Psoas muscle (tissue), 8 donors: ENCODE measurements around the gene KRTAP5-5. TPM values are rescaled to one million over a fixed set of nuclear protein-coding genes. Genes with fewer than 3 reads are reported as not detected.
"Not testable (repeated sequence)": the region's sequence is repeated elsewhere in the genome, so short reads cannot be mapped to it uniquely, and the experiment has no call there.

Experiments used
- ATAC-seq, 4 donors: fragments of 200-7000 bp; cut with Tn5 transposase; one replicate each; pipeline ENCODE4 v1.9.1; 2020; ENCODE audit warnings: moderate library complexity in 3 of 4, mild to moderate bottlenecking in 2 of 4
- DNase-seq, 2 donors: peaks; one replicate each; pipeline ENCODE4 v3.0.0-alpha.2; 2020
- H3K27ac ChIP-seq: fragments of 200-600 bp; one replicate; pipeline ENCODE4 v1.8.0; 2022
- H3K27me3 ChIP-seq, 3 donors: fragments of 200-600 bp in 1 of 3; one replicate each; pipeline versions ENCODE4 v1.6.1 to v1.8.0; 2013 to 2022; ENCODE audit warnings: low read length in 2 of 3, mild to moderate bottlenecking in 2 of 3, moderate library complexity in 1 of 3; ENCODE audit not compliant: insufficient read depth in 3 of 3
- H3K36me3 ChIP-seq, 2 donors: fragments of 200-600 bp in 1 of 2; one replicate each; pipeline versions ENCODE4 v1.6.1 to v1.8.0; 2013 to 2022; ENCODE audit warnings: low read depth in 1 of 2, mild to moderate bottlenecking in 1 of 2, moderate library complexity in 1 of 2; ENCODE audit not compliant: insufficient read depth in 1 of 2
- H3K4me1 ChIP-seq: fragments of 200-600 bp; one replicate; pipeline ENCODE4 v1.8.0; 2022
- H3K4me3 ChIP-seq: fragments of 200-600 bp; one replicate; pipeline ENCODE4 v1.8.0; 2022; ENCODE audit warnings: mild to moderate bottlenecking
- H3K9me3 ChIP-seq: fragments of 200-600 bp; one replicate; pipeline ENCODE4 v1.8.0; 2022
- WGBS, 3 donors: extraction: QIAGEN DNeasy Blood & Tissue Kit; methylation state at CpG; one replicate each; pipeline versions ENCODE4 v1.1.6 to v1.1.7; 2013; 5-methylcytosine and 5-hydroxymethylcytosine counted together
- intact Hi-C, 2 donors: fragments of 100-400 bp; cut with DNase I; formaldehyde crosslinking; loops; one replicate each; pipeline versions ENCODE4 v1.11.0 to v1.14.2; 2022
- polyA plus RNA-seq, 3 donors: library from polyadenylated mRNA; stranded (reverse); fragments of 200-250 nt; gene quantifications; one replicate each; pipeline ENCODE4 v1.2.3, GENCODE V29; 2013
- total RNA-seq, 4 donors: library from RNA; stranded (reverse); fragmentation: NEBNext Ultra II Directional in 2 of 4; extraction: Animal tissue kit (Norgen Biotek cat#: 25700) in 2 of 4; gene quantifications; one replicate each; pipeline versions ENCODE4 v1.2.1 to v1.2.4, GENCODE V29; 2021 to 2023
- TF ChIP-seq, protein P1 (sequence below): fragments of 200-600 bp; IDR thresholded peaks from one replicate; pipeline ENCODE4 v1.8.0; 2022; ENCODE audit warnings: antibody characterized with exemption
- donor health status: healthy with polysubstance abuse.
- donor health status: DM: no; HTN: no; CAD: no; lungs with moderate emphysema.
- donor health status: Bipolar disorder and iron deficiency.
- donor health status: healthy.
- donor health status: DM: yes; HTN: yes; CAD: no.
- donor health status: DM: no; HTN: no; CAD: no.
- donor health status: DM: no; HTN: no; CAD: no.
- donor health status: DM: yes; HTN: yes; CAD: no.

The KRTAP5-5 gene
- total and polyA plus RNA-seq, 7 donors, result not detected

DNA sequence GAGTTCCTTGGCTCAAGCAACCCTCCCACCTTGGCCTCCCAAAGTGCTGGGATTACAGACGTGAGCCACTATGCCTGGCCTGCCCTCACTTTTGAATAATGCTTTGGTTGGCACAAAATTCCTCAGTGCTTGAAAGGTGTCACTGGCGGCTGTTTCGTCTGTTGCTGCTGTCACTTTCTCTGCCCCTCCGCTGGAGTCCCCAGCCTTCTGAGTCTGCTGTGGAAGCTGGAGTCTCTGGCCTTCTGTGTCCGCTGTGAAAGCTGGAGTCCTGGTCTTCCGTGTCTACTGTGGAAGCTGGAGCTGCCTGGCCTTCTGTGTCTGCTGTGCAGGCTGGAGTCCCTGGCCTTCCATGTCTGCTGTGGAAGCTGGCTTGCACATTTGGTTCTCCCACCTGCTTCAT, 39.6 kb upstream of the KRTAP5-5 start:
- WGBS, 3 donors, result 86 to 92% (median 87%) methylated on average over 6 of the region's 6 CpGs
- Histone ChIP-seq H3K9me3 (no peaks in the 10 kb centered on the region), H3K4me3 (no peak overlapping the region), H3K27me3 (no peaks in the 10 kb centered on the region), H3K27ac (no peak overlapping the region), H3K4me1 (peaks cover 19% of the 10 kb centered on the region), H3K36me3 (no peaks in the 10 kb centered on the region)
- TF ChIP-seq, protein P1, sequence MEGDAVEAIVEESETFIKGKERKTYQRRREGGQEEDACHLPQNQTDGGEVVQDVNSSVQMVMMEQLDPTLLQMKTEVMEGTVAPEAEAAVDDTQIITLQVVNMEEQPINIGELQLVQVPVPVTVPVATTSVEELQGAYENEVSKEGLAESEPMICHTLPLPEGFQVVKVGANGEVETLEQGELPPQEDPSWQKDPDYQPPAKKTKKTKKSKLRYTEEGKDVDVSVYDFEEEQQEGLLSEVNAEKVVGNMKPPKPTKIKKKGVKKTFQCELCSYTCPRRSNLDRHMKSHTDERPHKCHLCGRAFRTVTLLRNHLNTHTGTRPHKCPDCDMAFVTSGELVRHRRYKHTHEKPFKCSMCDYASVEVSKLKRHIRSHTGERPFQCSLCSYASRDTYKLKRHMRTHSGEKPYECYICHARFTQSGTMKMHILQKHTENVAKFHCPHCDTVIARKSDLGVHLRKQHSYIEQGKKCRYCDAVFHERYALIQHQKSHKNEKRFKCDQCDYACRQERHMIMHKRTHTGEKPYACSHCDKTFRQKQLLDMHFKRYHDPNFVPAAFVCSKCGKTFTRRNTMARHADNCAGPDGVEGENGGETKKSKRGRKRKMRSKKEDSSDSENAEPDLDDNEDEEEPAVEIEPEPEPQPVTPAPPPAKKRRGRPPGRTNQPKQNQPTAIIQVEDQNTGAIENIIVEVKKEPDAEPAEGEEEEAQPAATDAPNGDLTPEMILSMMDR, result no peak
- ATAC-seq (no peak), DNase-seq (no peak)
- intact Hi-C loops, result no loop called here

DNA sequence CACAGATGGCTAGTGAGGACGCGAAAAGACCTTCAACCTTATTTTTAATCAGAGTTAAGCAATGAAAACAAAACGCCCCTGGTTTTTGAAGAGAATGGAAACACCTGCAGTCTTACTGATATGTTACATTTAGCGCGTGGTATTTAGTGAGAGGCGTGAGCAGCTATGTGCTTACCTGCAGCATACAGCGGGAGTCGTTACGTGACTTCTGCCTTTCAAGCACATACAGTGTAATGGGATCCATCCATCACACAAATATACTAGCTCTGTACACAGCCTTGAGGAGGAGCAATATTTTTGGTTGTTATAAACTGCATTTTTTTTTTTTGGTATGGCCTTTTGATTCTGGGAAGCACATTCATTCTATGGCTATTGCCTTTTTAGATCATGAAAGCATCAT, 36.9 kb upstream of the KRTAP5-5 start:
- Histone ChIP-seq H3K4me1 (peaks cover 7% of the 10 kb centered on the region), H3K4me3 (no peak overlapping the region), H3K9me3 (no peaks in the 10 kb centered on the region), H3K36me3 (no peaks in the 10 kb centered on the region), H3K27ac (no peak overlapping the region), H3K27me3 (no peaks in the 10 kb centered on the region)
- no peak for ATAC-seq
- WGBS, 3 donors, result 68 to 73% (median 68%) methylated on average over 9 of the region's 9 CpGs
- TF ChIP-seq, protein P1, result no peak
- intact Hi-C loops, result no loop called here
- DNase-seq, result no peak

DNA sequence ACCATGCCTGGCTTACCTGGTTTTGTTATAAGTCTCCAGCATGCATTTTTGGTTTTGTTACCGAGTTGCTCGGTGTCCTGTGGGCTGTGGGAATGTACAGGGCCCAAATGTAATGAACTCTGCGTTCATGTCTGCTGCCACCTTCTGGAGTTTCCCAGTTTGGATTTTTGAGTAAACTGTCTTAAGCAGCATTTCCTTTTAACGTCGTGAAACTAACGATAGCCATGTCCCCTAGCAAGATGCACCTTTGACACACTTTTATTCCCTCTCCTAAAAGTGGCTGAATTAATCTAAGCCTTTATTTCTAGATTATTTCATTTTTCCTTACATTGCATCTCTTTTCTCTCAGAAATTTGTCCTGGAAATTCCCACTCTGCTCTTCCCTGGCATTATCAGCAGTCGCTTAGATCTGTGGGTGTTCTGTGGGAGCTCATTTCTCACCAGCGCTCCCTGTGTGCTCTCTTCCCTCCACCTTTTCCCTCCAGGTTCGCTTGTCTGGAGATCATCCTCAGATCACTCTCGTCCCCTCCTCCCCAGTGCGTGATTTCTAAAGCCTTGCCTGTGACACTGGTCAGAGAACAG, 33.5 kb upstream of the KRTAP5-5 start:
- not testable (repeated sequence) for DNase-seq
- peak in 1 of 4 donors; percentile 16 for ATAC-seq

DNA sequence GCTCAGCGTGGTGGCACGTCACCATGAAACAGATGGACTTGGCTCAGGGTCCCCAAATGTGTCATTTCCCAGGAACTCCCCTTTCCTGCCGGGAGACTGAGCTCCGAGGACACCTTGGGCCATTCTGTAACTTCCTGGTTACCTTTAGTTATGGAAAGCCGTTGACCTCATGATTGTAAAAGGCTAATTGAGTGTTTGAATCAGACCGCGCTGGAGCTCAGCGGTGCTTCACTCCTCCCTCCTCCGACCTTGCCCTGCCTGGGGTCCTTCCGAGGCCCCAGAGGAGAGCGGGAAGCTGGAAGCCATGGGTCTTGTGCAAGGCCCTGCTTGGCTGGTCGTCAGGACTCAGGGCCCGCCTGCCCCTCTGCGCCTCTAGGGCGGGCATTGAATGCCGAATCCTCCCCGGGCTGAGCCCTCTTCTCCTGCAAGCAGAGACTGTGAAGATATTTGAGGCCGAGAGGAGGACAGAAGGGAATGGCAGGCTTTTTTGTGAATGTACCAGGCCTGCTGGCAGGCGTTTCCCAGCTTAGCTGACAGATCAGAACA, 32.9 kb upstream of the KRTAP5-5 start:
- H3K9me3 ChIP-seq, intact Hi-C loops, H3K4me1 ChIP-seq, DNase-seq, H3K27ac ChIP-seq, H3K4me3 ChIP-seq, H3K36me3 ChIP-seq: not testable (repeated sequence)
- WGBS, 3 donors, result 62 to 76% (median 69%) methylated on average over 19 of the region's 19 CpGs
- ATAC-seq, result peak in 2 of 4 donors; percentile 27
- H3K27me3 ChIP-seq, result peaks cover 0 to 12% (median 0%) of the 10 kb centered on the region in 3 donors

More for the DNA sequence above, 33.5 kb upstream of the KRTAP5-5 start:
- H3K27ac ChIP-seq, H3K4me3 ChIP-seq, H3K9me3 ChIP-seq, H3K36me3 ChIP-seq, H3K27me3 ChIP-seq, H3K4me1 ChIP-seq, intact Hi-C loops: not testable (repeated sequence)
- 51 to 63% (median 54%) methylated on average over 11 of the region's 11 CpGs for WGBS, 3 donors

DNA sequence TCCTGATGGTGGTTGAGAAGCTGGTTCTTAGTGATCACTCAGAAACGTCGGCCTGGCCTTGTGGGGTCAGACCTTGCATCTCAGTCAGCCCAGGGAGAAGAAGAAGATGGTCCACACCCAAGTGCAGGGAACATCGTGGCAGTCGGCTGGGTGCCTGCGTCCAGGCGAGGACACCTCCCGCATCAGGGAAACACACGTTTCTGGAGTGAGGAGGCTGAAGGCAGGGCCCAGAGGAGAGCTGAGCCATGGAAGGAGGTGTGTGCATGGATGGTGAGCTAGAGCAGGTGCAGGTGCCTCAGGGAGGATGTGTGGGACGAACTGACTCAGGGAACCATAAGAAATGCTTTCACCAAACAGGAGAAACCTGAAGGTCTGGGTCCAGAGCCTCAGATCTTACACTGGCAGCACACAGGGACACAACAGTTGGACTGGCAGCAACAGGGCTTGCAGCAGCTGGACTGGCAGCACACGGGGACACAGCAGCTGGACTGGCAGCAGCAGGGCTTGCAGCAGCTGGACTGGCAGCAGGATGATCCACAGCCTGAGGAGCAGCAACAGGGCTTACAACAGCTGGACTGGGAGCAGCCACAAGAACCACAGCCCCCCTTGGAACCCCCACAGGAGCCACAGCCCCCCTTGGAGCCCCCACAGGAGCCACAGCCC, 32.1 kb upstream of the KRTAP5-5 start:
- Histone ChIP-seq H3K27me3 (peaks cover 0 to 19% (median 0%) of the 10 kb centered on the region in 3 donors), H3K36me3 (no peaks in the 10 kb centered on the region), H3K4me3 (no peak overlapping the region), H3K4me1 (no peaks in the 10 kb centered on the region), H3K9me3 (no peaks in the 10 kb centered on the region), H3K27ac (no peak overlapping the region)
- ATAC-seq (no peak), DNase-seq (no peak)
- 61 to 75% (median 75%) methylated on average over 10 of the region's 10 CpGs for WGBS, 3 donors
- TF ChIP-seq, protein P1, result no peak
- intact Hi-C loops, result no loop called here
